Measurements from ENCODE around the gene PRRT1. TPM values are rescaled to one million over a fixed set of nuclear protein-coding genes. Genes with fewer than 3 reads are reported as not detected.

The PRRT1 gene
- total and polyA plus RNA-seq, 2 experiments from 2014 or later = 0.10 to 4.0 TPM

DNA sequence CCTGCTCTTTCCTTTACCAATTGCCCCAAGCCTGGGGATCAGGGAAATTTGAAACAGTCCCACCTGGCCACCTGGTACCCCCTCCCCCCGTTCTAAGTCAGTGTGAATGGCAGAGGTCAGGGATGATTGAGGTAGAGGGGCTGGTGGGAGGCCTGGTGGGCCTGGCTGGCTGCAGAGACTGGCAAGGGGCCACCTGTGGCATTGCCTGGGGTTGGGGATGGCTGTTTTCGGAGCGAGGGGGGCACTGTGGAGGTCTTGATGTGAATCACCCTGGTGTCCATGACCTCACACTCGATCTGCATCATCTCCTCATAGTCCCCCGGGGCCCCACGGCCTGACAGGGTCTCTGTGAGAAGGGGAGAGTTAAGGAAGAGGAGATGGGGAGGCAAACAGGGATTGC is 36.1 kb downstream of the PRRT1 start:
- H3K79me2 ChIP-seq = no peaks in the 10 kb centered on the region
- H3K27me3 ChIP-seq = no peaks in the 10 kb centered on the region
- 97% methylated on average over 6 of the region's 6 CpGs for WGBS (ENCODE audit: low lambda C conversion rate, missing lambda C conversion rate)
- no peaks in the 10 kb centered on the region for H3K9me3 ChIP-seq (ENCODE audit: low read depth)
- no peak overlapping the region for H3K4me2 ChIP-seq
- no peak for DNase-seq (ENCODE audit: low spot score)
- H3K4me1 ChIP-seq (ENCODE audit: insufficient read depth) = peaks cover 20% of the 10 kb centered on the region
- no peaks in the 10 kb centered on the region for H4K20me1 ChIP-seq (ENCODE audit: insufficient read depth, poor library complexity, severe bottlenecking)
- TF ChIP-seq CTCF (IDR thresholded peaks at IDR 0.05; ENCODE audit: poor library complexity) = no peak
- no peak for TF ChIP-seq EZH2phosphoT487 (IDR thresholded peaks at IDR 0.05; ENCODE audit: low read depth, severe bottlenecking, unreplicated experiment)
- no peak for TF ChIP-seq EZH2 (IDR thresholded peaks at IDR 0.05; ENCODE audit: borderline replicate concordance)
- H2AFZ ChIP-seq = no peak overlapping the region
- H3K4me3 ChIP-seq = no peak overlapping the region
- H3K27ac ChIP-seq = peak overlapping the region; percentile 84
- H3K36me3 ChIP-seq (replicated peaks; ENCODE audit: insufficient read depth, low read depth) = no peaks in the 10 kb centered on the region
- H3K9me2 ChIP-seq (replicated peaks; ENCODE audit: insufficient read depth) = no peaks in the 10 kb centered on the region

- H3K79me2 ChIP-seq = no peaks in the 10 kb centered on the region
- H3K36me3 ChIP-seq (replicated peaks; ENCODE audit: insufficient read depth, low read depth) = no peaks in the 10 kb centered on the region
- DNase-seq (ENCODE audit: low spot score) = peak; percentile 56
- H4K20me1 ChIP-seq (ENCODE audit: insufficient read depth, poor library complexity, severe bottlenecking) = no peaks in the 10 kb centered on the region
- no peaks in the 10 kb centered on the region for H3K27me3 ChIP-seq
- TF ChIP-seq EZH2 (IDR thresholded peaks at IDR 0.05; ENCODE audit: borderline replicate concordance) = no peak
- no peak for TF ChIP-seq EZH2phosphoT487 (IDR thresholded peaks at IDR 0.05; ENCODE audit: low read depth, severe bottlenecking, unreplicated experiment)
- no peak for TF ChIP-seq CTCF (IDR thresholded peaks at IDR 0.05; ENCODE audit: poor library complexity)
- WGBS (ENCODE audit: low lambda C conversion rate, missing lambda C conversion rate) = 68% methylated on average over 8 of the region's 8 CpGs
- H3K4me2 ChIP-seq = no peak overlapping the region
- H3K4me1 ChIP-seq (ENCODE audit: insufficient read depth) = peaks cover 19% of the 10 kb centered on the region
- H2AFZ ChIP-seq = no peak overlapping the region
- H3K27ac ChIP-seq = peak overlapping the region; percentile 84
- H3K9me2 ChIP-seq (replicated peaks; ENCODE audit: insufficient read depth) = no peaks in the 10 kb centered on the region
- no peak overlapping the region for H3K4me3 ChIP-seq
- no peaks in the 10 kb centered on the region for H3K9me3 ChIP-seq (ENCODE audit: low read depth)
Observed at GRCh38 chr6:32114796-32115195, 36.9 kb downstream of the PRRT1 start.

- H3K4me2 ChIP-seq = no peak overlapping the region
- WGBS (ENCODE audit: low lambda C conversion rate, missing lambda C conversion rate) = 85% methylated on average over 9 of the region's 9 CpGs
- H2AFZ ChIP-seq = no peak overlapping the region
Observed at GRCh38 chr6:32113386-32114352, 38.1 kb downstream of the PRRT1 start.

More at GRCh38 chr6:32113386-32114352, 38.1 kb downstream of the PRRT1 start:
- DNase-seq (ENCODE audit: low spot score) = peak; percentile 82
- H3K27ac ChIP-seq = peak overlapping the region; percentile 84
- H3K4me1 ChIP-seq (ENCODE audit: insufficient read depth) = peaks cover 17% of the 10 kb centered on the region
- no peak overlapping the region for H3K4me3 ChIP-seq
- H3K27me3 ChIP-seq = no peaks in the 10 kb centered on the region
- no peaks in the 10 kb centered on the region for H3K9me3 ChIP-seq (ENCODE audit: low read depth)
- H3K79me2 ChIP-seq = no peaks in the 10 kb centered on the region
- no peaks in the 10 kb centered on the region for H3K36me3 ChIP-seq (replicated peaks; ENCODE audit: insufficient read depth, low read depth)
- H4K20me1 ChIP-seq (ENCODE audit: insufficient read depth, poor library complexity, severe bottlenecking) = no peaks in the 10 kb centered on the region
- TF ChIP-seq CTCF (IDR thresholded peaks at IDR 0.05; ENCODE audit: poor library complexity) (peak; percentile 37), EZH2phosphoT487 (IDR thresholded peaks at IDR 0.05; ENCODE audit: low read depth, severe bottlenecking, unreplicated experiment) (no peak), EZH2 (IDR thresholded peaks at IDR 0.05; ENCODE audit: borderline replicate concordance) (no peak)
- no peaks in the 10 kb centered on the region for H3K9me2 ChIP-seq (replicated peaks; ENCODE audit: insufficient read depth)
